Uterus (tissue), 2 donors: ENCODE data around the gene TMEM201.

ENCODE experiments used
- POLR2A ChIP-seq, 2 donors: fragments of 450-650 bp; IDR thresholded peaks; one replicate each; pipeline ENCODE4 v1.6.1; 2016; ENCODE audit warnings: antibody characterized with exemption in 2 of 2, mild to moderate bottlenecking in 1 of 2, moderate library complexity in 1 of 2
- TF ChIP-seq, protein P1 (sequence below), 4 experiments: fragments of 200-600 bp in 2 of 4; fragments of 450-650 bp in 2 of 4; sonication (generic) in 2 of 4; IDR thresholded peaks; one replicate each; pipeline ENCODE4 v1.5.1; 2016 to 2019; ENCODE audit warnings: antibody characterized with exemption in 4 of 4, mild to moderate bottlenecking in 2 of 4, moderate library complexity in 1 of 4

DNA sequence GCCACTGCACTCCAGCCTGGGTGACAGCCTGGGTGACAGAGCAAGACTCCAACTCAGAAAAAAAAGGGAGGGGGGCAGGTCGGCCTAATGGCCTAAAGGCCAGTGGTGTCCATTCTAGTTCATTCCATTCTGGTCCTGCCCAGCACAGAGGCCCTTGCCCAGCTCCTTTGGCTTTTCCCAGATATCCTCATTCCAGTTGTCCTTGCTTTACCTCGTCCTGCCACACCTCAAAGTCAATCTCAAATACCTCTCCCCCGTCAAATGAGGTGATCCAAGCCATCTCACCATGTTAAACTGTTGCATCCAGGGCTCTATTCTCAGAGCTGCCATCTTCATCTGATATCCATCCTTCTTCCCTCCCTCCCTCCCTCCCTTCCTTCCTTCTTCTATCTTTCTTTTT lies 42.9 kb downstream of the TMEM201 start:
- no peak for TF ChIP-seq POLR2A (IDR thresholded peaks at IDR 0.05)
- TF ChIP-seq, protein P1, sequence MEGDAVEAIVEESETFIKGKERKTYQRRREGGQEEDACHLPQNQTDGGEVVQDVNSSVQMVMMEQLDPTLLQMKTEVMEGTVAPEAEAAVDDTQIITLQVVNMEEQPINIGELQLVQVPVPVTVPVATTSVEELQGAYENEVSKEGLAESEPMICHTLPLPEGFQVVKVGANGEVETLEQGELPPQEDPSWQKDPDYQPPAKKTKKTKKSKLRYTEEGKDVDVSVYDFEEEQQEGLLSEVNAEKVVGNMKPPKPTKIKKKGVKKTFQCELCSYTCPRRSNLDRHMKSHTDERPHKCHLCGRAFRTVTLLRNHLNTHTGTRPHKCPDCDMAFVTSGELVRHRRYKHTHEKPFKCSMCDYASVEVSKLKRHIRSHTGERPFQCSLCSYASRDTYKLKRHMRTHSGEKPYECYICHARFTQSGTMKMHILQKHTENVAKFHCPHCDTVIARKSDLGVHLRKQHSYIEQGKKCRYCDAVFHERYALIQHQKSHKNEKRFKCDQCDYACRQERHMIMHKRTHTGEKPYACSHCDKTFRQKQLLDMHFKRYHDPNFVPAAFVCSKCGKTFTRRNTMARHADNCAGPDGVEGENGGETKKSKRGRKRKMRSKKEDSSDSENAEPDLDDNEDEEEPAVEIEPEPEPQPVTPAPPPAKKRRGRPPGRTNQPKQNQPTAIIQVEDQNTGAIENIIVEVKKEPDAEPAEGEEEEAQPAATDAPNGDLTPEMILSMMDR (IDR thresholded peaks at IDR 0.05) = no peak
